H1 (cell line): ENCODE data around the gene KCNC2. TPM values are rescaled to one million over a fixed set of nuclear protein-coding genes. Genes with fewer than 3 reads are reported as not detected.

ENCODE experiments used
- CTCF ChIA-PET: fragments of 300-600 bp; sonication (Branson Sonifier 250); formaldehyde crosslinking; loops from one replicate; lab custom pipeline; 2021; ENCODE audit not compliant: partially characterized antibody; lab: Charles Lee
- POLR2A ChIA-PET: fragments of 300-600 bp; sonication (Branson Sonifier 250); formaldehyde crosslinking; loops from one replicate; lab custom pipeline; 2021; ENCODE audit warnings: inconsistent platforms; ENCODE audit not compliant: partially characterized antibody; lab: Charles Lee
- DNase-seq, 2 experiments: peaks; one replicate each; pipeline versions ENCODE4 v3.0.0 to v3.0.0-alpha.2; 2010 to 2022; ENCODE audit warnings: low spot score in 2 of 2, low read depth in 1 of 2, mixed read lengths in 1 of 2
- FAIRE-seq: peaks from 2 replicates; lab custom pipeline; 2011; peaks lifted over from hg19 to GRCh38; lab: Jason Lieb, UNC
- H2AFZ ChIP-seq: 2 replicates; pipeline ENCODE4 v1.8.1; 2012; ENCODE audit warnings: low read length, inconsistent platforms
- H2AK5ac ChIP-seq: 2 replicates; pipeline ENCODE4 v1.6.1; 2013; ENCODE audit warnings: low read depth, low read length
- H2BK120ac ChIP-seq: replicated peaks from 2 replicates; pipeline ENCODE3; 2013; ENCODE audit warnings: low read depth, low read length, inconsistent platforms
- H2BK12ac ChIP-seq: 2 replicates; pipeline ENCODE4 v1.6.1; 2013; ENCODE audit warnings: low read depth, low read length
- H2BK15ac ChIP-seq: 2 replicates; pipeline ENCODE4 v1.6.1; 2013; ENCODE audit warnings: low read length
- H2BK20ac ChIP-seq: 2 replicates; pipeline ENCODE4 v1.6.1; 2013; ENCODE audit warnings: low read length
- H2BK5ac ChIP-seq: 2 replicates; pipeline ENCODE4 v1.6.1; 2013; ENCODE audit warnings: low read depth, low read length
- H3K14ac ChIP-seq: 2 replicates; pipeline ENCODE4 v1.6.1; 2013; ENCODE audit warnings: inconsistent platforms; ENCODE audit not compliant: insufficient read length
- H3K18ac ChIP-seq: 2 replicates; pipeline ENCODE4 v1.6.1; 2013; ENCODE audit warnings: low read length; ENCODE audit errors: extremely low read depth
- H3K23ac ChIP-seq: 2 replicates; pipeline ENCODE4 v1.6.1; 2013; ENCODE audit warnings: inconsistent platforms; ENCODE audit not compliant: insufficient read length
- H3K23me2 ChIP-seq: 2 replicates; pipeline ENCODE4 v1.6.1; 2013; ENCODE audit warnings: low read depth, low read length
- H3K27ac ChIP-seq: 2 replicates; pipeline ENCODE4 v1.6.1; 2011; ENCODE audit warnings: low read depth, low read length, inconsistent platforms
- H3K27me3 ChIP-seq, 4 experiments: replicated peaks in 1 of 4; 1 replicate in 1 of 4; 2 replicates in 3 of 4; pipeline versions ENCODE4 v1.6.1 to v1.8.1; 2011 to 2013; ENCODE audit warnings: low read length in 3 of 4, mild to moderate bottlenecking in 3 of 4, inconsistent platforms in 2 of 4, mixed read lengths in 2 of 4, moderate library complexity in 1 of 4; ENCODE audit not compliant: control insufficient read depth in 3 of 4, insufficient read depth in 3 of 4; ENCODE audit errors: extremely low read depth in 1 of 4
- H3K36me3 ChIP-seq, 4 experiments: 2 replicates each; pipeline versions ENCODE4 v1.6.1 to v1.8.1; 2011 to 2013; ENCODE audit warnings: mild to moderate bottlenecking in 4 of 4, low read length in 3 of 4, moderate library complexity in 2 of 4, control low read depth in 1 of 4, inconsistent platforms in 1 of 4; ENCODE audit not compliant: insufficient read depth in 4 of 4, control insufficient read depth in 2 of 4
- H3K4ac ChIP-seq: replicated peaks from 2 replicates; pipeline ENCODE3; 2013; ENCODE audit warnings: low read length, low read depth, mixed read lengths, inconsistent platforms; ENCODE audit not compliant: insufficient read length
- H3K4me1 ChIP-seq, 4 experiments: replicated peaks in 1 of 4; 1 replicate in 1 of 4; 2 replicates in 3 of 4; pipeline versions ENCODE4 v1.6.1 to v1.8.1; 2011 to 2013; ENCODE audit warnings: low read length in 3 of 4, inconsistent platforms in 2 of 4, mixed read lengths in 1 of 4; ENCODE audit not compliant: insufficient read depth in 4 of 4, control insufficient read depth in 3 of 4
- H3K4me2 ChIP-seq, 2 experiments: 2 replicates each; pipeline versions ENCODE4 v1.6.1 to v1.8.1; 2011 to 2013; ENCODE audit warnings: low read depth in 2 of 2, low read length in 2 of 2, control low read depth in 1 of 2, inconsistent platforms in 1 of 2, mild to moderate bottlenecking in 1 of 2; ENCODE audit not compliant: insufficient read depth in 1 of 2
- H3K4me3 ChIP-seq, 4 experiments: fragments of 200-600, 300-600 bp in 1 of 4; sonication (generic), shearing (Covaris generic), sonication (Bioruptor Twin) in 1 of 4; 2 replicates each; pipeline versions ENCODE4 v1.5.1 to v1.8.1; 2011 to 2016; ENCODE audit warnings: low read length in 4 of 4, low read depth in 3 of 4, control low read depth in 2 of 4, inconsistent platforms in 2 of 4, mild to moderate bottlenecking in 2 of 4, mixed read lengths in 1 of 4, moderate library complexity in 1 of 4; ENCODE audit not compliant: insufficient read depth in 2 of 4; ENCODE audit errors: extremely low read depth in 1 of 4
- H3K56ac ChIP-seq: replicated peaks from 2 replicates; pipeline ENCODE3; 2013; ENCODE audit warnings: low read depth, mild to moderate bottlenecking, mixed read lengths, low read length, inconsistent platforms; ENCODE audit not compliant: insufficient read length
- H3K79me1 ChIP-seq: 2 replicates; pipeline ENCODE4 v1.6.1; 2013; ENCODE audit warnings: low read depth, low read length, control low read depth
- H3K79me2 ChIP-seq, 2 experiments: 2 replicates each; pipeline versions ENCODE4 v1.6.1 to v1.8.1; 2012 to 2013; ENCODE audit warnings: low read length in 2 of 2, mild to moderate bottlenecking in 2 of 2, inconsistent platforms in 1 of 2; ENCODE audit not compliant: insufficient read depth in 2 of 2, control insufficient read depth in 1 of 2
- H3K9ac ChIP-seq, 4 experiments: replicated peaks in 1 of 4; 1 replicate in 1 of 4; 2 replicates in 3 of 4; pipeline versions ENCODE4 v1.6.1 to v1.8.1; 2011 to 2013; ENCODE audit warnings: low read depth in 3 of 4, low read length in 3 of 4, control low read depth in 2 of 4, mild to moderate bottlenecking in 2 of 4, moderate library complexity in 2 of 4, inconsistent platforms in 1 of 4; ENCODE audit errors: extremely low read depth in 1 of 4
- H3K9me3 ChIP-seq, 2 experiments: 2 replicates each; pipeline versions ENCODE4 v1.6.1 to v1.8.1; 2012 to 2013; ENCODE audit warnings: mild to moderate bottlenecking in 2 of 2, moderate library complexity in 2 of 2, control low read depth in 1 of 2, inconsistent platforms in 1 of 2, low read depth in 1 of 2, low read length in 1 of 2, mixed read lengths in 1 of 2; ENCODE audit not compliant: insufficient read depth in 2 of 2
- H4K20me1 ChIP-seq, 2 experiments: replicated peaks in 1 of 2; 2 replicates each; pipeline versions ENCODE3 to v1.8.1; 2011 to 2013; ENCODE audit warnings: inconsistent platforms in 2 of 2, low read length in 2 of 2, mild to moderate bottlenecking in 1 of 2; ENCODE audit not compliant: insufficient read depth in 2 of 2, control insufficient read depth in 1 of 2
- H4K5ac ChIP-seq: 2 replicates; pipeline ENCODE4 v1.6.1; 2013; ENCODE audit warnings: low read length, low read depth, mixed read lengths, inconsistent platforms; ENCODE audit not compliant: insufficient read length
- H4K8ac ChIP-seq: 2 replicates; pipeline ENCODE4 v1.8.0; 2013; ENCODE audit warnings: mild to moderate bottlenecking, moderate library complexity, low read length, inconsistent platforms; ENCODE audit not compliant: insufficient read depth; ENCODE audit errors: extremely low read depth
- H4K91ac ChIP-seq: replicated peaks from 2 replicates; pipeline ENCODE3; 2013; ENCODE audit warnings: low read length, mixed read lengths, inconsistent platforms; ENCODE audit not compliant: insufficient read length
- CTBP2 ChIP-seq: IDR thresholded peaks from 2 replicates; pipeline ENCODE4 v1.7.0; 2011; ENCODE audit warnings: borderline replicate concordance, mild to moderate bottlenecking, moderate library complexity, mixed read lengths, low read length; ENCODE audit not compliant: insufficient read depth, insufficient read length
- EZH2 ChIP-seq: fragments of 200-600 bp; sonication (generic); IDR thresholded peaks from 2 replicates; pipeline ENCODE4 v1.7.1; 2012; ENCODE audit warnings: low read depth, mild to moderate bottlenecking, moderate library complexity, low read length, inconsistent platforms; ENCODE audit not compliant: severe bottlenecking
- FOSL1 ChIP-seq: IDR thresholded peaks from 2 replicates; pipeline ENCODE4 v1.6.1; 2011; ENCODE audit warnings: mild to moderate bottlenecking, low read depth, low read length, moderate library complexity; ENCODE audit not compliant: insufficient read depth
- RBBP5 ChIP-seq: IDR thresholded peaks from 2 replicates; pipeline ENCODE4 v1.7.1; 2012; ENCODE audit warnings: low read depth, mild to moderate bottlenecking, inconsistent platforms, low read length, moderate library complexity, borderline replicate concordance
- RNF2 ChIP-seq: fragments of 200-900, 300-1000 bp; sonication (generic); IDR thresholded peaks from 2 replicates; pipeline ENCODE4 v1.7.1; 2016; ENCODE audit warnings: borderline replicate concordance, low read depth, mild to moderate bottlenecking, antibody characterized with exemption, low read length; ENCODE audit not compliant: poor library complexity, severe bottlenecking; ENCODE audit errors: missing control alignments
- TAF7 ChIP-seq: optimal IDR thresholded peaks from 2 replicates; pipeline ENCODE3; 2011; ENCODE audit warnings: low read depth, mild to moderate bottlenecking, inconsistent platforms, low read length, moderate library complexity, borderline replicate concordance
- WGBS, 2 experiments: shearing (Covaris generic) in 1 of 2; methylation state at CpG; one replicate each; pipeline versions ENCODE4 v1.1.6 to v1.1.7; 2013 to 2015; ENCODE audit warnings: low lambda C conversion rate in 2 of 2, mixed read lengths in 2 of 2, inconsistent platforms in 1 of 2, low coverage in 1 of 2, missing lambda C conversion rate in 1 of 2; ENCODE audit not compliant: insufficient replicate concordance in 2 of 2, insufficient coverage in 1 of 2, insufficient read length in 1 of 2; ENCODE audit errors: extremely low coverage in 1 of 2, missing lambda C conversion rate in 1 of 2; 5-methylcytosine and 5-hydroxymethylcytosine counted together
- polyA plus RNA-seq, 7 experiments: library from polyadenylated mRNA; depleted of rRNA in 3 of 7; stranded (reverse) in 5 of 7; unstranded in 2 of 7; fragments of >200 nt in 5 of 7; fragments of 200-250 nt in 2 of 7; gene quantifications; 1 replicate in 5 of 7; 2 replicates in 1 of 7; 4 replicates in 1 of 7; pipeline versions ENCODE4 v1.2.1 to v1.2.3, GENCODE V29; 2011 to 2013; ENCODE audit warnings: missing spikeins in 2 of 7, mixed read lengths in 2 of 7
- total RNA-seq: library from RNA; stranded (reverse); fragmentation: NEBNext Ultra II Directional; extraction: Animal tissue kit (Norgen Biotek cat#: 25700); gene quantifications from 2 replicates; pipeline ENCODE4 v1.2.1, GENCODE V29; 2021
- TF ChIP-seq, protein P1 (sequence below): IDR thresholded peaks from 2 replicates; pipeline ENCODE4 v1.6.1; 2011; ENCODE audit warnings: low read depth, mild to moderate bottlenecking, low read length; ENCODE audit not compliant: insufficient read depth
- TF ChIP-seq, protein P2 (sequence below): IDR thresholded peaks from 2 replicates; pipeline ENCODE4 v1.6.1; 2012; ENCODE audit warnings: inconsistent platforms

KCNC2 gene
- total and polyA plus RNA-seq, 2 of the 8 experiments (the other 6 are each of a cell fraction or from before 2014, with no cell fraction given) = 0.03 TPM; not detected in 1

DNA sequence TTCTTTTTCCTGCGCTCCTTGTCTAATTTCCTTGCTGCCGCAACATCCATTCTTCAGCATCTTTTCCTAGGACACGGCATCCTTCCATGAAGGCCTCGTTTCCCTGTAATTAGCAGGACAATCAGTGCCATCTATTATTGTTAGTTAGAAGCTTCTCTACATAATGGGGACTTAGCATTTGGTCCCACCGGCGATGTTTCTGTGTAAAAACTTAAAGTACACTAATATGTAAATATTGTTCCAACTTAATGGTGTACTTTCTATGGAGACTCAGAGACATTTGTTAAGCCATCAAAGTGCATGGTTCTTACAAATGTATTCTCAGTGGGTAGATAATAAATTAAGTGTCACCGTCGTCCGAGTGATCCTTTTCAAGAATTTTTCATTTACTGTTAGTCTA, 17.4 kb downstream of the KCNC2 start:
- CTCF ChIA-PET = no interaction called here
- Histone ChIP-seq H4K91ac (no peak overlapping the region), H4K5ac (no peak overlapping the region), H2AFZ (no peak overlapping the region), H4K20me1 (no peaks in the 10 kb centered on the region), H3K4ac (no peak overlapping the region), H2BK20ac (no peak overlapping the region), H3K4me2 (no peak overlapping the region), H3K23ac (no peak overlapping the region), H2BK12ac (no peak overlapping the region), H2AK5ac (no peak overlapping the region), H3K36me3 (no peaks in the 10 kb centered on the region), H3K4me1 (no peaks in the 10 kb centered on the region), H2BK15ac (no peak overlapping the region), H3K4me3 (no peak overlapping the region), H2BK5ac (no peak overlapping the region), H3K79me2 (no peaks in the 10 kb centered on the region), H3K23me2 (0 out of 2 replicates have a peak, but pooled peaks cover 1% of the 10 kb centered on the region), H3K9ac (no peak overlapping the region), H4K8ac (no peak overlapping the region), H3K56ac (no peak overlapping the region), H3K14ac (no peak overlapping the region), H3K79me1 (no peaks in the 10 kb centered on the region), H3K27ac (no peak overlapping the region), H3K18ac (no peak overlapping the region), H3K9me3 (no peaks in the 10 kb centered on the region), H2BK120ac (no peak overlapping the region), H3K27me3 (no peaks in the 10 kb centered on the region)
- POLR2A ChIA-PET = no interaction called here
- no peak for TF ChIP-seq TAF7
- no peak for TF ChIP-seq EZH2
- TF ChIP-seq CTBP2 = no peak
- TF ChIP-seq FOSL1 = no peak
- no peak for TF ChIP-seq RBBP5
- TF ChIP-seq, protein P1, sequence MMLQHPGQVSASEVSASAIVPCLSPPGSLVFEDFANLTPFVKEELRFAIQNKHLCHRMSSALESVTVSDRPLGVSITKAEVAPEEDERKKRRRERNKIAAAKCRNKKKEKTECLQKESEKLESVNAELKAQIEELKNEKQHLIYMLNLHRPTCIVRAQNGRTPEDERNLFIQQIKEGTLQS = no peak
- TF ChIP-seq, protein P2, sequence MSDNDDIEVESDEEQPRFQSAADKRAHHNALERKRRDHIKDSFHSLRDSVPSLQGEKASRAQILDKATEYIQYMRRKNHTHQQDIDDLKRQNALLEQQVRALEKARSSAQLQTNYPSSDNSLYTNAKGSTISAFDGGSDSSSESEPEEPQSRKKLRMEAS = no peak
- no peak for TF ChIP-seq RNF2
- no peak for DNase-seq
- FAIRE-seq = no peak
- 89% methylated on average over 9 of the region's 9 CpGs; no CpG with 5 or more reads in 1 of the 2 experiments for WGBS, 2 experiments
